Fibroblast of peridontal ligament (primary cell): ENCODE results near the gene CFAP74.

ENCODE experiments used
- DNase-seq: peaks from one replicate; pipeline ENCODE4 v3.0.0-alpha.2; 2010; ENCODE audit errors: extremely low read depth

The CFAP74 gene

DNA sequence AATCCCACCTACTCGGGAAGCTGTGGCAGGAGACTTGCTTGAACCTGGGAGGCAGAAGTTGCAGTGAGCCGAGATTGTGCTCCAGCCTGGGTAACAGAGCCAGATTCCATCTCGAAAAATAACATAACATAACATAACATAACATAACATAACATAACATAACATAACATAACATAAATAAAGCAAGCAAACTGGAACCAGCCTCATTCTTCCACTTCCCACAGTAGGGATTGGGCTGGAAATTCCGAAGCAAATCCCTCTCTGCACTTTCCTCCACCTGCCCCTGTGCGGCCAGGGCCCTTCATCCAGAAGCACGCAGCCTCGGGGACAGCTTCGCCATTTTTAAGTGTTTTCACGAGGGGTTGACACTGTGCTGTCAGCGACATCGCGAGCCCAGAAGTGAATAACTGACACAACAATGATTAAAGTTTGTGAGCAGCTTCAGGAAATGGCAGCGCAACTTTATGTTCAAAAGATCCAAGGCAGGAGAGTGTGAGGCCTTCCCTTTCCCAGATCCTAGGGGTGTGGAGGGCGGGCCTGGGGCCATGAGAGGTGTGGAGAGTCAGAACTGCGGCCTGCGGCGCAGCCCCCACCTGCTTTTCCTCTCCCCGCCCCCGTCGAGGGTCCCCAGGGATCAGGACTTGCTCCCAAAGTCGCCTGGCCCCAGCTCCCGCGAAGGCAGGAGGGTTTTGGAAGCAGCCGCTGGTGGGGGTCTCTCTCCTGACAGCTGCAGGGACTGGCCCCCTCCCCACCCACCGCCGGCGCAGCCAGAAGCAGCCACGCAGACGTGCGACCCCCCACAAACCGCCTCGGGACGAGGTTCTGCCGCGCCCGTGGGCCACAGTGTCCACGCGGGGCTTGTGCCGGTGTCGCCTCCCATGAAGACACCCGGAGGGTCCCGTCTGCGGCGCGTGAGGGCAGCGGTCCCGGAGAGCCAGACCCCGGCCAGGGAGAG lies 14.9 kb upstream of the CFAP74 start:
- DNase-seq, result no peak

DNA sequence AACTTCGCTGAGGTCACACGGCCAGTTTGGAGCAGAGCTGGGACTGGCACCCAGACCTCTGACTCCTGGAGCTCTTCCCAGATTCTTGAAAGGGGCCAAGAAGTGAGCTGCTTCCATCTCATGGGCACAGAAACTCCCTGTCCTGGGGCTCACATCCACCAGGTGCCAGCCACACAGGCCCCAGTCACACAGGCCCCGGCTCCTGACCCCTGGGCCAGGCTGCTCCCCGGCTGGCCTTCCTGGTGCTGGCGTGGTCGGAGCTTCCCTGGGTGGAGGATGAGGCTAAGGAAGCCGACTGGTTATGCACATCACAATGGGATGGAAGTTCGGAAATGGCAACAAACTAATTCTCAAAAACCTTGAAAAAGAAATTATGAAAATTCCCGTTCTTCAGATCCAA lies 12.5 kb upstream of the CFAP74 start:
- DNase-seq, result no peak

DNA sequence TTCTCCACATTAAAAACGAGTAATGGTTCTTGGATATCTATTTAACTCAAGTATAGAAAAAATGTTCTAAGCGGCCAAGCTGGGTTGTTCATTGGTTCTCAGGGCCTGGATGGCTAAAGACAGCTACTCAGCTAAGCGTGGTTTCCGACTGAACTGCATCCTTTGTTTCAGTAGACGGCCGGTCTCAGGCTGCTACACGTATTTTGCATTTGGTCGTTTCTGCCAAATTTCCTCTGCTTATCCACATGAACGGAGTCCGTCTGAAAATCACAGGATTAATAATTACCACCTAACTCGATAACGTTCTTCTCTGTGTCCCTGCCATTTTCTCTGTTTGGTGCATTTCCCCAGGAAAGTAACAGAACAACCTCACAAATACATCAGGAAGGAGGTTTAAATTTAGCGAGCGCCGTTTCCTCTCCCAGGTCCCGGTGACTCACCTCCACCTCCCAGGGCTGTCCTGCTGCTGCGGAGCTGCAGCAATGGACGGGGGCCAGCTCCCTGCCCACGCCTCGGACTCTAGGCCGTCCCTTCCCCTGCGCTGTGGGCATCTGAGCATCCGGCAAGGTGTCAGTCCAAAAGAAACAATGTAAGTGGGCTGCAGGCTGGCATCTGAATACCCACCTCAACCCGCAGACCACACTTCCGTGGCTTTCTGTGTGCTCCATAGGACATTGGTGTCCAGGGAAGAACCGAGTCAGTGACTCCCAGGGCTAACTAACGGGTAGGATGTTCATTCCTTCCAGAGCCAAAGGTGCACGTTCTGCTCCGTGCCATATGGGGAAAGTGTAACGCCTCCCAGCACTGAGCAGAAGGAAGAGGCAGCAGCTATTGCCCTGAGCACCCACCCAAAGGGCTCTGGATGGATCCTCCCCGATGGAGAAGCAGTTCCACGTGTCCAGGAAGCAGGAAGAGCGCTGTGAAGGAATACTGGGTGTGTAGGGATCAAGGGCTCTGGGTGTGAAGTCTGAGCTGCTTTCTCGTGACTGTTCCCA lies 11.5 kb upstream of the CFAP74 start:
- no peak for DNase-seq

DNA sequence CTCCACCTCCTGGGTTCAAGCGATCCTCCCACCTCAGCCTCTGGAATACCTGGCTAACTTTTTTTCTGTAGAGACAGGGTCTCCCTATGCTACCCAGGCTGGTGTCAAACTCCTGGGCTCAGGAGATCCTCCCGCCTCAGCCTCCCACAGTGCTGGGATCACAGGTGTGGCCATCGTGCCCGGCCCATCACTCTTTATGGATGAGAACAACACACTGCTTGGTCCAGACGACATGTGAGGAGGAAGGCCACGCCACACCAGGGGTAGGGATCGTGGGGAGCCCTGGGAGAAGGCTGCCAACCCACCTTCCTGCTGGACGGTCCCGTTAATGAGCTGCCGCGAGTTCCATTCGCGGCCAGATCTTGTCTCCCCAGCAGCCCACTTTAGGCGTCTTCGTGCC lies 10.6 kb upstream of the CFAP74 start:
- no peak for DNase-seq

DNA sequence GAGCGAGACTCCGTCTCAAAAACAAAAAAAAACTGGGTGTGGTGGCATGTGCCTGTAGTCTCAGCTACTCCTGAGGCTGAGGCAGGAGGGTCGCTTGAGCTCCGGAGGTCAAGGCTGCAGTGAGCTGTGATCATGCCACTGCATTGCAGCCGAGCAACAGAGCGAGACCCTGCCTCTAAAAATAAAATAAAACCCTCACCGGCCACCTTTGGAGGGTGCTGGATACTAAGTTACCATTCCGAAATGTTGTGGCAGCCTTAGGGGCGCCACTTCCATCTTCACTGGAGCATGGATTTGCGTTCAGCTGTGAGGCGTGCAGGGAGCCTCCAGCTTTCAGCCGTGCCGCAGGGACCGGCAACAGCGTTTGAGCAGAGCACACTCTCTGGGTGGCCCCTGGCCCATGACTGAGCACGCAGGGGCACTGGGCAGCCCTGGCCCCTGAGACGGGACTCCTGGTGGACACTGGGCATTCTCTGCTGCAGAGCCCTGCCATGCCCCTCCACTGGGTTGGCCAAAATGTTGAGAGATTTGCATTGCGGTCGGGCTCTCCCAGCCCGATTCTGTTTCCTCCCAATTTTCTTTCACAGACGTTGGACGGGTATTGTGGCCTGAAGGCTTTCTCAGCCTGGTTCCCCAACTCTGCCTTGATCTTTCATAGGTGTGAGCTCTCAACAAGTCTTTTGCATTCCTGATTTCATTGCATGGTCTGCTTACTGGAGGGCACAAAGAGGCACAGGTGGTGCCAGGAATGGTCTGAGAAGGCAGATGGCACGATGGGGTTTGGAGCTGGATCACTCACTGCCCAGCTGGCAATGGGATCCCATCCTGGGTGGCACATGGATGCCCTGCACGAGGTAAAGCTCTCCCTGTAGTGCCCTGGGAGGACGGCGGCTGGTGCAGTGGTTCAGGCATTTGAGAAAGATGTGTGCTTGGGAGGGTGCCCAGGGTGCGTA lies 5.8 kb upstream of the CFAP74 start:
- no peak for DNase-seq

DNA sequence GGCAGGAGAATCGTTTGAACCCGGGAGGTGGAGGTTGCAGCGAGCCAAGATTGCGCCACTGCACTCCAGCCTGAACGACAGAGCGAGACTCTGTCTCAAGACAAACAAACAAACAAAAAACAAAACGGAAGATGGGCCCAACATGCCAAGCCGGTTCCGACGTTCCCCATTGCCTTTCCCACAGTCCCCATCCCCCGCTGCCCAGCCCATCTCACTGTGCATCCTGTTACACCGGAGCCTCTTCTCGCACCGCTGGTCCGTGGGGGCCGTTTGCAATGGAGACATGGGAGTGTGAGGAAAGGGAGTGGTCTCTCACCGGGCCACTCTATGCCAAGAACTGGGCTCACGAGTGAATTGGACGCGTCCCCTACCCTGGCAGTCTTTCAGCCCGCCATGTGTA lies 1.3 kb upstream of the CFAP74 start:
- no peak for DNase-seq

DNA sequence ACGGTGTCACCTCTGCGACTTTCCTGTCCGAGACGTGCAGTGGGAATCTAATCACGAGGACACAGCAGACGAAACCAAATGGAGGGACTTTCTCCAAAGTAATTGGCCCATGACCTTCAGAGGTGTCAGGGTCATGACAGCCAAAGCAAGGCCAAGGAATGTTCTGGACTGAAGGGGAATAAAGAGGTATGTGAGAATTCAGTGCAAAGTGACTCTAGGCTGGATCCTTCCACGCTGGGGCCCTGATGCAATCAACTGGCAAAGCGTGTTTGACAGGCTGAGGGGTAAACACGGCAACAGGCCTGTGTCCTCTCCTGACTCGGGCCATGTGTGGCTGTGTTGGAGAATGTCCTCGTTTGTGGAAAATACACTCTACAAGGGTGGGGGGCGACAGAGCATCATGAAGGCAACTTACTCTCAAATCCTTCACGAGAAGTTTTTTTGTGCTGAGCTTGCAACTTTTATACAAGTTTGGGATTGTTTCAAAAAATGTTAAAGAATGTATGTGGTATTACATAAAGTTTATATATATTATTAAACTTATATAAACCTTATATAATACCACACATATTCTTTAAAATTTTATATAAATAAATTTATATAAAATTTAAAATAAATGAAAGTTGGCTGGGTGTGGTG lies 1.7 kb downstream of the CFAP74 start:
- DNase-seq, result no peak

DNA sequence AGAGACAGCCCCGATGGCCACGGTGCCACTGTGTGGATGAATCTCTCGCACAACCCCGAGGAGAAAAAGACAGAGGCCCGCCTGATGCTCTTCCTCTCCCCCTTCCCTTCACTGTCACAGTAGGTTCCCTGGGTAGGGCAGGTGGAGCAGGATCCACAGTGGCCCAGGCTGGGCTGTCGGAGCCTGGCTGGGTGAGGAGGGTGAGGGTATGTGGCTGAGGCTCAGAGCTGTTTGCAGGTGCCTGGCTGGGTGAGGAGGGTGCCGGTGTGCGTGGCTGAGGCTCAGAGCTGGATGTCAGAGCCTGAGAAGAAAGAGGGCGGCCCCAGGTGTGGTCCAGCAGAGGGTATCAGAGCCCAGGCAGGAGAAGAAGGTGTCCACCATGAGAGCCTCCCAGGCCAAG lies 2.7 kb downstream of the CFAP74 start:
- DNase-seq, result no peak

DNA sequence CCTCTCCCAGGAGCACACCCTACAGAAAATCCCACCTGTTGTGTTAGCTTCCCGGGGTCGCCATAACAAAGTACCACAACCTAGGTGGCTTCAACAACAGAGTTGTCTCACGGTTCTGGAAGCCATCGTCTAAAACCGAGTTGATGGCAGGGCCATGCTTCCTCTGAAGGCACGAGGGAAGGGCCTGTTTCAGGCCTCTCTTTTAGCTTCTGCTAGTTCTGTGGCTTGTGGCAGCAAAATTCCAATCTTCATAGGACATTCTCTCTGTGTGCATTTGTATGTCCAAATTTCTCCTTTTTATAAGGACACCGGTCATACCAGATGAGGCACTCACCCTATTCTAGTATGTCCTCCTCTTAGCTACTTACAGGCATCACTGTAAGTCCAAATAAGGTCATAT lies 3.2 kb downstream of the CFAP74 start:
- DNase-seq, result no peak

DNA sequence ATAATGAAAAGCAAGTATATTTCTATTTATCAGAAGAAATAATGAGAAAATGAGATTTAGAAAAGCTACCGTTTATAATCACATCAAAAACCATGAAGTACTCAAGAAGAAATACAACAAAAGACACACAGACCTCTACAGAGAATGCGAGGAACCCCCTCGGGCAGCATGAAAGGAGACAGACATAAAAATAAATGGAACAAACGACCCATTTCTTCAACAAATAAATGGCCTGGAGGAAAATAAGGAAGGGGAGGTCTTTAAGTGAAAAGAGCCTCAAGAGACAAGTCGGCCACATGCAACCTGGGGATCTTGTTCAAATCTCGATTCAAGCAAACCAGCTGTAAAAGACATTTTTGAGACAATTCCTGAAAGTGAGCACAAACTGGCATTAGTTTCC lies 6.0 kb downstream of the CFAP74 start:
- DNase-seq, result no peak

DNA sequence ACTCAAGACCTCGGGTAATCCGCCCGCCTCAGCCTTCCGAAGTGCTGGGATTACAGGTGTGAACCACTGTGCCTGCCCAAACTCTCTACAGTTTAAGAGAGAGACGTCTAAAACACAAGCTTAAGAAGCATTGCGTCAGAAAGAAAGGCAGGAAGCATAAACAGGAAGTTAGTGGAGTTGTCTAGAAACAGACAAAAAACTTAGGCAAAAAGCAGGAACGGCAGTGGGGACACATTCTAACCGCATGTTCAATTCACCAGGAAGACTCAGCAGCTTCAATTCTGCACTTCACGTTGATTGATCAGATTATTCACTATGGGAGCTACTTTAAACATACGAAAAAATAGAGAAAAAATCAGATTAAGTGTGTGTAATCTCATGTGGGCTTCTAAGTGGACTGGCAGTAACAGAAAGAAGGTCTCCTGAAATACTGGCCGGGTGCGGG lies 7.4 kb downstream of the CFAP74 start:
- DNase-seq, result no peak

DNA sequence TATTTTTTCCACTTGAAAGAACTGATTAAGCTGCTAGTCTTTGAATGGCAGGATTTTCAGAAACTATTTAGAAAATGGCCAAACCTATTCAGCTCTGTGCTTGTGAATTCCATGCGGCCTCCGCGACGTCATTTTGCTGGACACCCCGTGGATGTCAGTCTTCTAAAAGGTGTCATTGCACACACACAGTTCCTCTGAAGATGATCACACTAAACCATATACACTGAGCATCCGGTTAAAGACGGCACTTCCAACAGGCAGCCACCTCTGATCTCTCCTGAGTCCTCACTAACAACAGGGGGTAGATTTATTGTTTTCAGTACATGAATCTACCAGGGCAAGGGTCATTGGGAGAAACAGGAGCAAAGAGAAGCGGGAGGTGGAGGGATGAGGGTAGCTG lies 9.1 kb downstream of the CFAP74 start:
- DNase-seq, result no peak

DNA sequence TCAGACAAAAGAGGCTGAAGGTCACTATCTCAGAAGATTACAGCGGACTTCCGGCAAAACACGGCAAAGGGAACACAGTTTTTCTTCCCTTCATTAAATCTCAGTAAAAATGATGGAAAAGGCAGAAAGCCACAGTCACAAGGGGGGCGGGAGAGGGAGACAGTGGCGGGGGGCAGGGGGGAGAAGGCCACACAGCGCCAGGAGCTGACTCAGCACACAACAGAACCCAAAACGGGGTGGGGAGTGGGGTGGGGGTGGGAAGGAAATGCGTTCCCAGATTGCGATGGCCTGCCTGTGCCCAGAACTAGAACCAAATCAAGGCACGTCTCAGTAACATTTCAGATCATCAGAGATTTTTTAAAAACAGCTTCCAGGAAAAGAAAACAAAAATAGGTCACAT lies 13.4 kb downstream of the CFAP74 start:
- peak; percentile 10 for DNase-seq

DNA sequence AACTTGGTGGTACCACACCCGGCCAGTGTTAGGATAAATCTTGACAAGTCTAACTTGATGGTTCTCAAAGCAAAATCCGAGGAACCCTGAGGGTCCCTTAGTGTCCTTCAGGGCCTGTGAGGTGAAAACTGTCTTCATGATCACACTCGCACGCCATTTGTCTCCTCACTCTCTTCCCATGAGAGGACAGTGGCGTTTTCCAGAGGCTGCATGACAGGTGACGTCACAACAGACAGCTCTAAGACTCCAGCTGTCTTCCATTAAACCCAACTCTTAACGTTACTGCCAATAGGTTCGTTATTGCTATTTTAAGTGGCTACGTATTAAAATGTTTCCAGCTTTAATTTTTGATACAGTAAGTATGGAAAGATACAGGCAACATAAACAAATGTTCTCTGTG lies 13.8 kb downstream of the CFAP74 start:
- DNase-seq, result peak; percentile 33

DNA sequence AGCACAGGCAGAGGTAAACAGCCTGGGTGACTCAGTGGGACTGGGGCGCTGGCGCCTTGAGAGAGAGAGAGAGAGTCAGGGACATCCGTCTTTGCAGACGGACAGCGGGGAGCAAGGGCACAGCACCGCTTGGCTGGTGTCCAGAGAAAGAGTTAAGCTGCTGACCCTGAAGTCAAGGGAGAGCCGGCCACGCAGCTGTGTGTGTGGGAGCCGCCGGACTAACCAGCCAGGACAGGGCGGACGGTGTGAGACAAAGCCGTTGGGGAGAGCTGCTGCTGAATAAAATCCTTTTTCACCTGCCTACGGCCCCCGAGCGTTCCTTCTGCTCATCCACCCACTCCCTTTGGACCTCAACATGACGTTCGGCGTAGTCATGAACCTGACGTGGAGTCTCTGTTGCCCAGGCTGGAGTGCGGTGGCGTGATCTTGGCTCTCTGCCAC lies 14.5 kb downstream of the CFAP74 start:
- DNase-seq, result no peak

DNA sequence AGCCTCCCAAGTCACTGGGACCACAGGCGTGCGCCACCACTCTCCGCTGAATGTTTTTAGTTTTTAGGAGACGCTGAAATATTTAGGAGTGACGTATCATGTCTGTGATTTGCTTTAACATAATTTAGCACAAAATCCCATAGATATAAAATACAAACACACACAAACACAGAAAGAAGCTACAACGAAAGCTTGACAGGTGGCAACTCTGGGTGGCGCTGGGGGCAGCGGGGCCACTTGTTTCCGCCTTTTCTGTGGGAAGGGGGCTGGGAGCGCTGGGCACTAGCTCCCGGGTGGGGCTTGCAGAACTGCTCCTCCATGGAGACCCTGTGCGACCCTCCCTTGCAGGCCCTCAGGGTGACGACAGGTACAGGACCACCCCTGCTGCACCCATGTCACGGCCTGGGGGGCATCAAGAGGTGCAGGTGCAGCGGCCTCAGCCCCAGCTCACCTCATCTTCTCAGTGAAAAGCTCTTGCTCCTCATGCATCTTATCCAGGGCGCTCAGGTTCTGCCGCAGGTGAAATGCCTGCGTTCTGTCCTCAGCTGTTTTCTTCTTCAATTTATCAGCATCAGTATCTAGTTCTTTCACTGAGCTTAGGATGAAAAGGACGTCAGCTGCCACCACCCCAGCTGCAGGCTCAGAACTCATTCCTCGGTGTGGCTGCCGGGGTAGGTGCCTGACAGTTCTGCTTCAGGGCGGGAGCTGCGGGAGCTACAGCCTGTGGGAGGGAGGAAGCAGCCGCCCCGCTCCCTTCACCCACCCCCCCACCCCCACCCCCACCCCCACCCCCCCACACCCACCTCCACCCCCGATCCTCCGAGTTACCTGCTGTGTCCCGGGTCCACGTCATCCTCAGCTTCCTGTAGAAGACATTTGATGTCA lies 15.3 kb downstream of the CFAP74 start:
- no peak for DNase-seq

DNA sequence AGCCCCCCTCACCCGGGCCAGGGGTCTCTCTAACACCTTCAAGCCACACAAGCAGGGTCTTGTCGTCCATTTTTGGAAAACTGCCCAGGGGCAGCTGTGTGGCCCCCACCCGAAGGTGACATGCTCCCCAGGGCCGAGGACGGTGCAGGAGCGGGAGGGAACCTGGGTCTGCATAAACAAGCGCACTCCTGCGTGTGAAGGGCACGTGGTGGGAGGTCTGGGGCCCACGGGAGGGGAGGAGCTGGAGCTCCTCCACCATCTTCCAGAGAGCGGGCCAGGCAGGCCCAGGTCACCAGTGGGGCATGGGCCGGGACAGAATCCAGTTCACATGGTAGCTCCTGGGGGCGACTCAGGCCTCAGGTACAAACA lies 16.5 kb downstream of the CFAP74 start:
- no peak for DNase-seq

DNA sequence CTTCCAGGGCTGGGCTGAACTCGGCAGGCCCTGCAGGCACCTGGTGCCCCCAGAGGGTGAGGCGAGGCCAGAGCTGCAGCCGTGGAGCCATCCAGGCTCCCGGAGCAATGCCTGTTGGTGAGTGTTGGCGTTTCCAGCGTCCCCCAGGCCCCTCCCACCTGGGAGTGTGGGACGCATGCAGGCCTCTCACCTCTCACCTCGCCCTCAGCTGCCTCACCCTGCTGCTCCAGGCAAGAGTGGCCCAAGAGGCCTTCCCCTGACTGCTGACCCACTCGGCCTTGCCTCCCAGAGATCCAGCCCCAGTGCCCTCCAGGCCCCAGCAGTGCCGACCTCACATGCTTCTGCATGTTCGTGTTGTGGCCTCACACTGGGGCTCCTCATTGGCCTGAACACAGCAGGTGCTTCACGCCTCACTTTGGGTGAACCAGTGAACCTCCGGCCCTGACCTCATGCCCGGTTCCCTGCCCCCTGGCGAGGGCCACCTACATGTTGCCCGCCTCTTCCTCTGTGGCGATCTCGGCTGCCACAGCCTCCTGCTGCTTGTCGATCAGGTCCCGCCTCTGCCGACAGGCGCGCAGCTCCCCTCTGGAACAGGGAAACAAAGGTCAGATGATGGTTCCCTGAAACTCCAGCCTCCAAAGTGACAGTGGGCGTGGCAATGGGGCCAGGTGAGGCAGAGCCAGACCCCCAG lies 17.0 kb downstream of the CFAP74 start:
- DNase-seq, result no peak

DNA sequence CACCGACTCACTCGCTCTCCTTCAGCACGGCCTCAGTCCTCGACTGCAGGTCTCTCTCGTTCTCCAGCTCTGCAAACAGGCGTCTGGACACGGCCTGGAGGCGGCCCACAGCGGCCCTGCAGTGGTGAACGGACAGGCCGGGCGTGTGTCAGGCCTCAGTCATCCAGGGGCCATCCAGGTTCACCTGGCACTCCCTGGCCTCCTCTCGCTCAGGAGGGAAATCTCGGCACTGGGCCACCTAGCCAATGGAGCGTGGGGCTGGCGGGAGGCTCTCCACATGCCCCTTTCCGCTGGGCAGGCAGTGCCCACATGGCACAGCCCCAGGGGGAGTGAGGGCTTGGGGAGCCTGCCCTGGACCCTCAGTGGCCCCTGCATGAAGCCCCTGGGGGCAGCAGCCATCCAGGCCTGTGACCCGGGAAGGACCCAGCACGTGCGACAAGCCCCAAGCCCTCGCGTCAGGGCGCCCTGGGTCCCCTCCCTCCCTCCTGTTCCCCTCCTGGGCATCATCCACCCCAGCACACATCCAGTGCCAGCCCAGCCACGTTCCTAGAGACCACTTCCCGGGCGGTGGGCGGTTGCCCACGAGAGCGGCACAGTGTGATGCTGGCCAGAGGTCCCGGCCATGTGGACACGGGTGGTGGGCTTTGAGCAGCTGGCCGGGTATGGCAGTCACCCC lies 18.1 kb downstream of the CFAP74 start:
- no peak for DNase-seq
